Thoracic aorta (tissue), 2 donors: ENCODE data around the gene MUC4. TPM values are rescaled to one million over a fixed set of nuclear protein-coding genes. Genes with fewer than 3 reads are reported as not detected.

Source experiments
- ATAC-seq: fragments of 150-250 bp; one replicate; pipeline ENCODE4 v1.8.0; 2017; ENCODE audit warnings: low read depth; ENCODE audit not compliant: insufficient number of reproducible peaks, low FRiP score
- DNase-seq: peaks from one replicate; pipeline ENCODE4 v3.0.0-alpha.2; 2020; ENCODE audit warnings: low spot score
- H3K27ac ChIP-seq, 2 donors: fragments of 200-600 bp; sonication (generic); 1 replicate in 1 of 2; 2 replicates in 1 of 2; pipeline ENCODE4 v1.5.1; 2016; ENCODE audit warnings: mild to moderate bottlenecking in 2 of 2, moderate library complexity in 2 of 2
- H3K27me3 ChIP-seq: fragments of 200-600 bp; sonication (generic); replicated peaks from 2 replicates; pipeline ENCODE4 v1.6.0; 2016; ENCODE audit warnings: mild to moderate bottlenecking; ENCODE audit not compliant: insufficient read depth
- H3K36me3 ChIP-seq: fragments of 200-600 bp; sonication (generic); one replicate; pipeline ENCODE4 v1.5.1; 2016
- H3K4me1 ChIP-seq, 2 donors: fragments of 200-600 bp; sonication (generic); 1 replicate in 1 of 2; 2 replicates in 1 of 2; pipeline versions ENCODE4 v1.5.1 to v1.6.0; 2016; ENCODE audit warnings: low read depth in 2 of 2, mild to moderate bottlenecking in 1 of 2; ENCODE audit not compliant: control insufficient read depth in 1 of 2
- H3K4me3 ChIP-seq: fragments of 200-600 bp; sonication (generic); 2 replicates; pipeline ENCODE4 v1.5.1; 2016; ENCODE audit warnings: mild to moderate bottlenecking
- H3K9me3 ChIP-seq: fragments of 200-600 bp; sonication (generic); 2 replicates; pipeline ENCODE4 v1.5.1; 2016
- CTCF ChIP-seq: fragments of 200-600 bp; sonication (generic); IDR thresholded peaks from one replicate; pipeline ENCODE4 v1.5.1; 2019; ENCODE audit warnings: antibody characterized with exemption
- total RNA-seq, 2 donors: library from RNA; depleted of rRNA; stranded (reverse); fragments of >200 nt; gene quantifications; one replicate each; pipeline versions ENCODE4 v1.1.0 to v1.2.3, GENCODE V29; 2016

The MUC4 gene
- total RNA-seq, 2 donors from 2014 or later: not detected

GRCh38 chr3:195823999-195824398, 12.3 kb upstream of the MUC4 start:
- Histone ChIP-seq H3K4me3 (no peak overlapping the region), H3K9me3 (no peaks in the 10 kb centered on the region), H3K36me3 (no peaks in the 10 kb centered on the region), H3K27ac (no peak overlapping the region), H3K27me3 (no peaks in the 10 kb centered on the region), H3K4me1 (no peaks in the 10 kb centered on the region)
- DNase-seq: no peak
- no peak for ATAC-seq
- no peak for TF ChIP-seq CTCF

GRCh38 chr3:195823280-195823679, 11.6 kb upstream of the MUC4 start:
- H3K36me3 ChIP-seq: no peaks in the 10 kb centered on the region
- DNase-seq (no peak), ATAC-seq (no peak)
- TF ChIP-seq CTCF: no peak
- H3K27ac ChIP-seq: no peak overlapping the region
- no peaks in the 10 kb centered on the region for H3K9me3 ChIP-seq
- H3K4me3 ChIP-seq: no peak overlapping the region
- no peaks in the 10 kb centered on the region for H3K4me1 ChIP-seq
- no peaks in the 10 kb centered on the region for H3K27me3 ChIP-seq

GRCh38 chr3:195822131-195822696, 10.5 kb upstream of the MUC4 start:
- H3K4me1 ChIP-seq: no peaks in the 10 kb centered on the region
- TF ChIP-seq CTCF: no peak
- H3K9me3 ChIP-seq: no peaks in the 10 kb centered on the region
- no peak overlapping the region for H3K4me3 ChIP-seq
- no peaks in the 10 kb centered on the region for H3K36me3 ChIP-seq
- H3K27me3 ChIP-seq: no peaks in the 10 kb centered on the region
- H3K27ac ChIP-seq: no peak overlapping the region
- DNase-seq (no peak), ATAC-seq (no peak)

- no peaks in the 10 kb centered on the region for H3K27me3 ChIP-seq
- DNase-seq (no peak), ATAC-seq (no peak)
- H3K27ac ChIP-seq: no peak overlapping the region
- TF ChIP-seq CTCF: no peak
- no peak overlapping the region for H3K4me3 ChIP-seq
- no peaks in the 10 kb centered on the region for H3K9me3 ChIP-seq
- no peaks in the 10 kb centered on the region for H3K36me3 ChIP-seq
- no peaks in the 10 kb centered on the region for H3K4me1 ChIP-seq
Observed at GRCh38 chr3:195821403-195822130, 9.8 kb upstream of the MUC4 start.

GRCh38 chr3:195820901-195821300, 9.2 kb upstream of the MUC4 start:
- no peak for ATAC-seq
- no peak overlapping the region for H3K4me3 ChIP-seq
- H3K27me3 ChIP-seq: no peaks in the 10 kb centered on the region
- H3K4me1 ChIP-seq: no peaks in the 10 kb centered on the region
- no peak for DNase-seq
- no peak for TF ChIP-seq CTCF
- no peaks in the 10 kb centered on the region for H3K9me3 ChIP-seq
- H3K36me3 ChIP-seq: no peaks in the 10 kb centered on the region
- H3K27ac ChIP-seq: no peak overlapping the region
